Liver (tissue), 9 donors: ENCODE data around the gene OARD1. TPM values are rescaled to one million over a fixed set of nuclear protein-coding genes. Genes with fewer than 3 reads are reported as not detected.

ENCODE experiments used
- DNase-seq: peaks from one replicate; pipeline ENCODE4 v3.0.0-alpha.2; 2017; ENCODE audit warnings: low spot score
- H3K27ac ChIP-seq, 2 donors: one replicate each; pipeline ENCODE4 v1.7.0; 2013; ENCODE audit warnings: inconsistent platforms in 2 of 2, low read length in 2 of 2, control low read depth in 1 of 2, low read depth in 1 of 2, mild to moderate bottlenecking in 1 of 2
- H3K27me3 ChIP-seq, 4 donors: one replicate each; pipeline versions ENCODE4 v1.6.1 to v1.7.0; 2013; ENCODE audit warnings: low read length in 3 of 4, inconsistent platforms in 1 of 4, mild to moderate bottlenecking in 1 of 4, moderate library complexity in 1 of 4; ENCODE audit not compliant: control insufficient read depth in 4 of 4, insufficient read depth in 4 of 4
- H3K36me3 ChIP-seq, 4 donors: one replicate each; pipeline versions ENCODE4 v1.6.1 to v1.7.0; 2013; ENCODE audit warnings: low read length in 3 of 4, mild to moderate bottlenecking in 3 of 4, low read depth in 1 of 4, moderate library complexity in 1 of 4; ENCODE audit not compliant: control insufficient read depth in 4 of 4, insufficient read depth in 3 of 4
- H3K4me1 ChIP-seq, 4 donors: one replicate each; pipeline versions ENCODE4 v1.6.1 to v1.7.0; 2013; ENCODE audit warnings: low read length in 3 of 4, mild to moderate bottlenecking in 3 of 4, moderate library complexity in 1 of 4; ENCODE audit not compliant: control insufficient read depth in 4 of 4, insufficient read depth in 4 of 4
- H3K4me3 ChIP-seq, 3 donors: one replicate each; pipeline versions ENCODE4 v1.6.1 to v1.7.0; 2013; ENCODE audit warnings: low read length in 3 of 3, control low read depth in 1 of 3, low read depth in 1 of 3, mild to moderate bottlenecking in 1 of 3
- H3K9ac ChIP-seq, 2 donors: one replicate each; pipeline ENCODE4 v1.7.0; 2013; ENCODE audit warnings: low read length in 2 of 2, mild to moderate bottlenecking in 2 of 2, moderate library complexity in 2 of 2, control low read depth in 1 of 2, low read depth in 1 of 2
- H3K9me3 ChIP-seq, 4 donors: one replicate each; pipeline versions ENCODE4 v1.6.1 to v1.7.0; 2013; ENCODE audit warnings: low read length in 3 of 4; ENCODE audit not compliant: control insufficient read depth in 4 of 4
- EGR1 ChIP-seq, 2 donors: IDR thresholded peaks; 2 replicates each; pipeline ENCODE4 v1.6.1; 2016 to 2018; ENCODE audit warnings: antibody characterized with exemption in 2 of 2, low read depth in 2 of 2
- FOXA1 ChIP-seq: IDR thresholded peaks from 2 replicates; pipeline ENCODE4 v1.6.1; 2016; ENCODE audit warnings: antibody characterized with exemption
- FOXA2 ChIP-seq: IDR thresholded peaks from 2 replicates; pipeline ENCODE4 v1.6.1; 2016; ENCODE audit warnings: antibody characterized with exemption
- GABPA ChIP-seq, 2 donors: IDR thresholded peaks in 1 of 2; conservative IDR thresholded peaks in 1 of 2; 2 replicates each; pipeline ENCODE4 v1.6.1; 2016; ENCODE audit warnings: antibody characterized with exemption in 2 of 2, mild to moderate bottlenecking in 1 of 2, moderate library complexity in 1 of 2
- HNF4A ChIP-seq, 2 donors: conservative IDR thresholded peaks; 2 replicates each; pipeline ENCODE4 v1.6.1; 2016; ENCODE audit warnings: antibody characterized with exemption in 2 of 2, mild to moderate bottlenecking in 2 of 2
- HNF4G ChIP-seq: IDR thresholded peaks from 2 replicates; pipeline ENCODE4 v1.6.1; 2016; ENCODE audit warnings: antibody characterized with exemption
- JUND ChIP-seq, 2 donors: IDR thresholded peaks; 2 replicates each; pipeline ENCODE4 v1.6.1; 2016; ENCODE audit warnings: antibody characterized with exemption in 2 of 2
- MAX ChIP-seq: IDR thresholded peaks from 2 replicates; pipeline ENCODE4 v1.6.1; 2016; ENCODE audit warnings: antibody characterized with exemption
- NR2F2 ChIP-seq: IDR thresholded peaks from 2 replicates; pipeline ENCODE4 v1.6.1; 2016; ENCODE audit warnings: antibody characterized with exemption
- RAD21 ChIP-seq, 2 donors: IDR thresholded peaks; 2 replicates each; pipeline ENCODE4 v1.6.1; 2016; ENCODE audit warnings: antibody characterized with exemption in 2 of 2, mild to moderate bottlenecking in 2 of 2
- RXRA ChIP-seq, 2 donors: IDR thresholded peaks; 2 replicates each; pipeline ENCODE4 v1.6.1; 2017 to 2018; ENCODE audit warnings: antibody characterized with exemption in 2 of 2, mild to moderate bottlenecking in 1 of 2
- SP1 ChIP-seq: IDR thresholded peaks from 2 replicates; pipeline ENCODE4 v1.6.1; 2018; ENCODE audit warnings: antibody characterized with exemption, mild to moderate bottlenecking
- TAF1 ChIP-seq: conservative IDR thresholded peaks from 2 replicates; pipeline ENCODE4 v1.6.1; 2016; ENCODE audit warnings: antibody characterized with exemption, mild to moderate bottlenecking
- YY1 ChIP-seq: IDR thresholded peaks from 2 replicates; pipeline ENCODE4 v1.6.1; 2016; ENCODE audit warnings: antibody characterized with exemption, mild to moderate bottlenecking
- WGBS: extraction: QIAGEN DNeasy Blood & Tissue Kit; methylation state at CpG from one replicate; pipeline ENCODE4 v1.1.7; 2013; 5-methylcytosine and 5-hydroxymethylcytosine counted together
- polyA plus RNA-seq, 2 donors: library from polyadenylated mRNA; stranded (reverse) in 1 of 2; unstranded in 1 of 2; fragments of 200-250 nt in 1 of 2; fragments of >200 nt in 1 of 2; fragmentation: Nextera tagmentation in 1 of 2; extraction: Ambion mirVana in 1 of 2; gene quantifications; one replicate each; pipeline versions ENCODE4 v1.2.1 to v1.2.3, GENCODE V29; 2013 to 2015
- total RNA-seq, 2 donors: library from RNA; depleted of rRNA; stranded (reverse); fragments of >200 nt; gene quantifications; one replicate each; pipeline ENCODE4 v1.2.3, GENCODE V29; 2014
- TF ChIP-seq, protein P1 (sequence below): IDR thresholded peaks from 2 replicates; pipeline ENCODE4 v1.6.1; 2016; ENCODE audit warnings: antibody characterized with exemption
- TF ChIP-seq, protein P2 (sequence below): IDR thresholded peaks from 2 replicates; pipeline ENCODE4 v1.6.1; 2016; ENCODE audit warnings: antibody characterized with exemption
- TF ChIP-seq, protein P3 (sequence below): fragments of 150-350 bp; IDR thresholded peaks from 2 replicates; pipeline ENCODE4 v1.5.1; 2017; ENCODE audit warnings: improper control_type of control experiment, low read depth, low read length; ENCODE audit not compliant: missing input control
- TF ChIP-seq, protein P4 (sequence below): IDR thresholded peaks from 2 replicates; pipeline ENCODE4 v1.6.1; 2016; ENCODE audit warnings: antibody characterized with exemption, mild to moderate bottlenecking
- donor health status: healthy.
- donor health status: healthy.
- donor health status: healthy.
- donor health status: healthy.
- donor health status: healthy.

The OARD1 gene
- total and polyA plus RNA-seq, 4 donors, result 20.1 to 28.6 (median 23.0) TPM

GRCh38 chr6:41058783-41059181 lies 13.4 kb downstream of the OARD1 start:
- H3K36me3 ChIP-seq, result peaks cover 0 to 3% (median 2%) of the 10 kb centered on the region in 4 donors
- WGBS, result 82% methylated on average over 2 of the region's 2 CpGs
- TF ChIP-seq, protein P1, sequence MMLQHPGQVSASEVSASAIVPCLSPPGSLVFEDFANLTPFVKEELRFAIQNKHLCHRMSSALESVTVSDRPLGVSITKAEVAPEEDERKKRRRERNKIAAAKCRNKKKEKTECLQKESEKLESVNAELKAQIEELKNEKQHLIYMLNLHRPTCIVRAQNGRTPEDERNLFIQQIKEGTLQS, result no peak
- no peak for TF ChIP-seq HNF4A (conservative IDR thresholded peaks at IDR 0.05)
- no peak for TF ChIP-seq MAX
- TF ChIP-seq HNF4G, result no peak
- no peak for TF ChIP-seq GABPA (IDR thresholded peaks at IDR 0.05 in 1 of 2, conservative IDR thresholded peaks at IDR 0.05 in 1 of 2)
- TF ChIP-seq, protein P2, sequence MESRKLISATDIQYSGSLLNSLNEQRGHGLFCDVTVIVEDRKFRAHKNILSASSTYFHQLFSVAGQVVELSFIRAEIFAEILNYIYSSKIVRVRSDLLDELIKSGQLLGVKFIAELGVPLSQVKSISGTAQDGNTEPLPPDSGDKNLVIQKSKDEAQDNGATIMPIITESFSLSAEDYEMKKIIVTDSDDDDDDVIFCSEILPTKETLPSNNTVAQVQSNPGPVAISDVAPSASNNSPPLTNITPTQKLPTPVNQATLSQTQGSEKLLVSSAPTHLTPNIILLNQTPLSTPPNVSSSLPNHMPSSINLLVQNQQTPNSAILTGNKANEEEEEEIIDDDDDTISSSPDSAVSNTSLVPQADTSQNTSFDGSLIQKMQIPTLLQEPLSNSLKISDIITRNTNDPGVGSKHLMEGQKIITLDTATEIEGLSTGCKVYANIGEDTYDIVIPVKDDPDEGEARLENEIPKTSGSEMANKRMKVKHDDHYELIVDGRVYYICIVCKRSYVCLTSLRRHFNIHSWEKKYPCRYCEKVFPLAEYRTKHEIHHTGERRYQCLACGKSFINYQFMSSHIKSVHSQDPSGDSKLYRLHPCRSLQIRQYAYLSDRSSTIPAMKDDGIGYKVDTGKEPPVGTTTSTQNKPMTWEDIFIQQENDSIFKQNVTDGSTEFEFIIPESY, result no peak
- TF ChIP-seq, protein P3, sequence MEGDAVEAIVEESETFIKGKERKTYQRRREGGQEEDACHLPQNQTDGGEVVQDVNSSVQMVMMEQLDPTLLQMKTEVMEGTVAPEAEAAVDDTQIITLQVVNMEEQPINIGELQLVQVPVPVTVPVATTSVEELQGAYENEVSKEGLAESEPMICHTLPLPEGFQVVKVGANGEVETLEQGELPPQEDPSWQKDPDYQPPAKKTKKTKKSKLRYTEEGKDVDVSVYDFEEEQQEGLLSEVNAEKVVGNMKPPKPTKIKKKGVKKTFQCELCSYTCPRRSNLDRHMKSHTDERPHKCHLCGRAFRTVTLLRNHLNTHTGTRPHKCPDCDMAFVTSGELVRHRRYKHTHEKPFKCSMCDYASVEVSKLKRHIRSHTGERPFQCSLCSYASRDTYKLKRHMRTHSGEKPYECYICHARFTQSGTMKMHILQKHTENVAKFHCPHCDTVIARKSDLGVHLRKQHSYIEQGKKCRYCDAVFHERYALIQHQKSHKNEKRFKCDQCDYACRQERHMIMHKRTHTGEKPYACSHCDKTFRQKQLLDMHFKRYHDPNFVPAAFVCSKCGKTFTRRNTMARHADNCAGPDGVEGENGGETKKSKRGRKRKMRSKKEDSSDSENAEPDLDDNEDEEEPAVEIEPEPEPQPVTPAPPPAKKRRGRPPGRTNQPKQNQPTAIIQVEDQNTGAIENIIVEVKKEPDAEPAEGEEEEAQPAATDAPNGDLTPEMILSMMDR, result no peak
- no peak for TF ChIP-seq YY1
- no peak for TF ChIP-seq JUND (IDR thresholded peaks at IDR 0.05)
- TF ChIP-seq EGR1 (IDR thresholded peaks at IDR 0.05; ENCODE audit: low read depth in 2 of 2), result no peak
- TF ChIP-seq TAF1, result no peak
- TF ChIP-seq FOXA1, result no peak
- TF ChIP-seq SP1, result no peak
- TF ChIP-seq, protein P4, sequence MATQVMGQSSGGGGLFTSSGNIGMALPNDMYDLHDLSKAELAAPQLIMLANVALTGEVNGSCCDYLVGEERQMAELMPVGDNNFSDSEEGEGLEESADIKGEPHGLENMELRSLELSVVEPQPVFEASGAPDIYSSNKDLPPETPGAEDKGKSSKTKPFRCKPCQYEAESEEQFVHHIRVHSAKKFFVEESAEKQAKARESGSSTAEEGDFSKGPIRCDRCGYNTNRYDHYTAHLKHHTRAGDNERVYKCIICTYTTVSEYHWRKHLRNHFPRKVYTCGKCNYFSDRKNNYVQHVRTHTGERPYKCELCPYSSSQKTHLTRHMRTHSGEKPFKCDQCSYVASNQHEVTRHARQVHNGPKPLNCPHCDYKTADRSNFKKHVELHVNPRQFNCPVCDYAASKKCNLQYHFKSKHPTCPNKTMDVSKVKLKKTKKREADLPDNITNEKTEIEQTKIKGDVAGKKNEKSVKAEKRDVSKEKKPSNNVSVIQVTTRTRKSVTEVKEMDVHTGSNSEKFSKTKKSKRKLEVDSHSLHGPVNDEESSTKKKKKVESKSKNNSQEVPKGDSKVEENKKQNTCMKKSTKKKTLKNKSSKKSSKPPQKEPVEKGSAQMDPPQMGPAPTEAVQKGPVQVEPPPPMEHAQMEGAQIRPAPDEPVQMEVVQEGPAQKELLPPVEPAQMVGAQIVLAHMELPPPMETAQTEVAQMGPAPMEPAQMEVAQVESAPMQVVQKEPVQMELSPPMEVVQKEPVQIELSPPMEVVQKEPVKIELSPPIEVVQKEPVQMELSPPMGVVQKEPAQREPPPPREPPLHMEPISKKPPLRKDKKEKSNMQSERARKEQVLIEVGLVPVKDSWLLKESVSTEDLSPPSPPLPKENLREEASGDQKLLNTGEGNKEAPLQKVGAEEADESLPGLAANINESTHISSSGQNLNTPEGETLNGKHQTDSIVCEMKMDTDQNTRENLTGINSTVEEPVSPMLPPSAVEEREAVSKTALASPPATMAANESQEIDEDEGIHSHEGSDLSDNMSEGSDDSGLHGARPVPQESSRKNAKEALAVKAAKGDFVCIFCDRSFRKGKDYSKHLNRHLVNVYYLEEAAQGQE, result no peak
- no peak for TF ChIP-seq NR2F2
- no peak for TF ChIP-seq RAD21 (IDR thresholded peaks at IDR 0.05)
- TF ChIP-seq RXRA (IDR thresholded peaks at IDR 0.05), result no peak
- no peak for TF ChIP-seq FOXA2
- peaks cover 0 to 2% (median 2%) of the 10 kb centered on the region in 4 donors for H3K4me1 ChIP-seq
- no peak overlapping the region for H3K4me3 ChIP-seq
- no peaks in the 10 kb centered on the region for H3K9me3 ChIP-seq
- DNase-seq, result no peak
- no peak overlapping the region for H3K9ac ChIP-seq
- H3K27ac ChIP-seq, result no peak overlapping the region
- no peaks in the 10 kb centered on the region for H3K27me3 ChIP-seq
